Neuron (in vitro differentiated cells): ENCODE data around the gene GTF2A1.

ENCODE experiments used
- H2AFZ ChIP-seq: one replicate; pipeline ENCODE4 v1.6.1; 2013; ENCODE audit warnings: low read depth, mild to moderate bottlenecking, inconsistent platforms, low read length, moderate library complexity
- H3K27me3 ChIP-seq: one replicate; pipeline ENCODE4 v1.6.1; 2013; ENCODE audit warnings: low read length; ENCODE audit not compliant: insufficient read depth
- H3K36me3 ChIP-seq: one replicate; pipeline ENCODE4 v1.6.1; 2013; ENCODE audit warnings: low read length; ENCODE audit not compliant: insufficient read depth
- H3K4me1 ChIP-seq: one replicate; pipeline ENCODE4 v1.6.1; 2013; ENCODE audit warnings: low read length; ENCODE audit not compliant: insufficient read depth
- H3K4me3 ChIP-seq: 2 replicates; pipeline ENCODE4 v1.5.1; 2013; ENCODE audit warnings: mild to moderate bottlenecking, low read length, moderate library complexity
- H3K9me3 ChIP-seq: one replicate; pipeline ENCODE4 v1.6.1; 2013; ENCODE audit warnings: low read length

Gene GTF2A1

GRCh38 chr14:81220830-81221578, at the start of gene GTF2A1:
Gene GTF2A1 (minus strand): TSS chr14:81220959. CDS start chr14:81220518, 441 bp downstream.
- no peaks in the 10 kb centered on the region for H3K9me3 ChIP-seq
- H3K4me3 ChIP-seq: peak within 1 kb of the TSS; percentile 97
- H3K36me3 ChIP-seq: peaks cover 7% of the 10 kb centered on the region
- no peaks in the 10 kb centered on the region for H3K27me3 ChIP-seq
- H3K4me1 ChIP-seq: peaks cover 25% of the 10 kb centered on the region
- H2AFZ ChIP-seq: peak within 1 kb of the TSS; percentile 75

GRCh38 chr14:81269979-81270375, 49.2 kb upstream of the GTF2A1 start:
- H2AFZ ChIP-seq: no peak overlapping the region
- H3K36me3 ChIP-seq: peaks cover 7% of the 10 kb centered on the region
- no peaks in the 10 kb centered on the region for H3K27me3 ChIP-seq
- peaks cover 4% of the 10 kb centered on the region for H3K4me1 ChIP-seq
- H3K9me3 ChIP-seq: no peaks in the 10 kb centered on the region
- no peak overlapping the region for H3K4me3 ChIP-seq

- H3K36me3 ChIP-seq: peaks cover 7% of the 10 kb centered on the region
- H2AFZ ChIP-seq: no peak overlapping the region
- no peaks in the 10 kb centered on the region for H3K9me3 ChIP-seq
- peaks cover 8% of the 10 kb centered on the region for H3K4me1 ChIP-seq
- no peaks in the 10 kb centered on the region for H3K27me3 ChIP-seq
- no peak overlapping the region for H3K4me3 ChIP-seq
Measured at GRCh38 chr14:81269100-81269978, 48.6 kb upstream of the GTF2A1 start.

GRCh38 chr14:81268016-81268416, 47.3 kb upstream of the GTF2A1 start:
- Histone ChIP-seq H3K4me3 (no peak overlapping the region), H3K4me1 (peaks cover 15% of the 10 kb centered on the region), H2AFZ (no peak overlapping the region), H3K9me3 (no peaks in the 10 kb centered on the region), H3K27me3 (no peaks in the 10 kb centered on the region), H3K36me3 (peaks cover 7% of the 10 kb centered on the region)

GRCh38 chr14:81265636-81266169, 44.9 kb upstream of the GTF2A1 start:
- Histone ChIP-seq H2AFZ (no peak overlapping the region), H3K4me1 (peaks cover 15% of the 10 kb centered on the region), H3K4me3 (no peak overlapping the region), H3K36me3 (peaks cover 7% of the 10 kb centered on the region), H3K9me3 (no peaks in the 10 kb centered on the region), H3K27me3 (no peaks in the 10 kb centered on the region)

GRCh38 chr14:81264671-81265070, 43.9 kb upstream of the GTF2A1 start:
- Histone ChIP-seq H3K36me3 (peaks cover 7% of the 10 kb centered on the region), H2AFZ (no peak overlapping the region), H3K27me3 (no peaks in the 10 kb centered on the region), H3K4me3 (no peak overlapping the region), H3K9me3 (no peaks in the 10 kb centered on the region), H3K4me1 (peaks cover 15% of the 10 kb centered on the region)

- H2AFZ ChIP-seq: peak overlapping the region; percentile 7
- peaks cover 7% of the 10 kb centered on the region for H3K36me3 ChIP-seq
- H3K27me3 ChIP-seq: no peaks in the 10 kb centered on the region
- H3K4me3 ChIP-seq: no peak overlapping the region
- H3K9me3 ChIP-seq: no peaks in the 10 kb centered on the region
- peaks cover 11% of the 10 kb centered on the region for H3K4me1 ChIP-seq
Measured at GRCh38 chr14:81263777-81264410, 43.1 kb upstream of the GTF2A1 start.

- no peaks in the 10 kb centered on the region for H3K9me3 ChIP-seq
- H3K4me1 ChIP-seq: peaks cover 11% of the 10 kb centered on the region
- no peak overlapping the region for H2AFZ ChIP-seq
- H3K27me3 ChIP-seq: no peaks in the 10 kb centered on the region
- H3K36me3 ChIP-seq: no peaks in the 10 kb centered on the region
- H3K4me3 ChIP-seq: no peak overlapping the region
Measured at GRCh38 chr14:81261176-81261575, 40.4 kb upstream of the GTF2A1 start.

- H3K27me3 ChIP-seq: no peaks in the 10 kb centered on the region
- no peaks in the 10 kb centered on the region for H3K36me3 ChIP-seq
- no peaks in the 10 kb centered on the region for H3K9me3 ChIP-seq
- H3K4me3 ChIP-seq: no peak overlapping the region
- H2AFZ ChIP-seq: no peak overlapping the region
- H3K4me1 ChIP-seq: peaks cover 11% of the 10 kb centered on the region
Measured at GRCh38 chr14:81260732-81261131, 40.0 kb upstream of the GTF2A1 start.

- Histone ChIP-seq H3K4me1 (no peaks in the 10 kb centered on the region), H3K27me3 (no peaks in the 10 kb centered on the region), H3K36me3 (no peaks in the 10 kb centered on the region), H3K9me3 (no peaks in the 10 kb centered on the region), H3K4me3 (no peak overlapping the region), H2AFZ (no peak overlapping the region)
Measured at GRCh38 chr14:81256289-81256960, 35.7 kb upstream of the GTF2A1 start.

- no peaks in the 10 kb centered on the region for H3K36me3 ChIP-seq
- H3K27me3 ChIP-seq: no peaks in the 10 kb centered on the region
- H3K4me1 ChIP-seq: no peaks in the 10 kb centered on the region
- no peak overlapping the region for H3K4me3 ChIP-seq
- no peaks in the 10 kb centered on the region for H3K9me3 ChIP-seq
- H2AFZ ChIP-seq: no peak overlapping the region
Measured at GRCh38 chr14:81252278-81252677, 31.5 kb upstream of the GTF2A1 start.

- Histone ChIP-seq H3K9me3 (peaks cover 4% of the 10 kb centered on the region), H2AFZ (no peak overlapping the region), H3K27me3 (no peaks in the 10 kb centered on the region), H3K4me3 (no peak overlapping the region), H3K4me1 (no peaks in the 10 kb centered on the region), H3K36me3 (no peaks in the 10 kb centered on the region)
Measured at GRCh38 chr14:81247271-81247766, 26.6 kb upstream of the GTF2A1 start.
